ENCODE results near the gene ZNF76.
A peak's percentile ranks its signal among the peaks of the same experiment; 100 is the strongest.

Gene ZNF76

DNA sequence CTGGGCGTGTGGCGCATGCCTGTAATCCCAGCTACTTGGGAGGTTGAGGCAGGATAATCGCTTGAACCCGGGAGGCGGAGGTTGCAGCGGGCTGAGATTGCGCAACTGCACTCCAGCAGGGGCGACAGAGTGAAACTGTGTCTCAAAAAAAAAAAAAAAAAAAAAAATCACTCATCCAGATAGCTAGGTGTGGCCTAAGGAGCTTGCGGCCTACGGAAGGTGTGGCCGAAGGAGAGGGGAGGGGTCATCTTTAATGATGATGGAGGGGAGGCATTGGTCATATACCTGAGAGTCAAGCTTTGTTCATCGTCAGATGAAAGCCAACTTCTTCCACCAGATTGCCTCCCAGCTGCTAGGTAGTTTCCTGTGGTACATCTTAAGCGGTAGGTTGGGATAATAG lies 82.0 kb downstream of the ZNF76 start:
- DNase-seq = no peak

DNA sequence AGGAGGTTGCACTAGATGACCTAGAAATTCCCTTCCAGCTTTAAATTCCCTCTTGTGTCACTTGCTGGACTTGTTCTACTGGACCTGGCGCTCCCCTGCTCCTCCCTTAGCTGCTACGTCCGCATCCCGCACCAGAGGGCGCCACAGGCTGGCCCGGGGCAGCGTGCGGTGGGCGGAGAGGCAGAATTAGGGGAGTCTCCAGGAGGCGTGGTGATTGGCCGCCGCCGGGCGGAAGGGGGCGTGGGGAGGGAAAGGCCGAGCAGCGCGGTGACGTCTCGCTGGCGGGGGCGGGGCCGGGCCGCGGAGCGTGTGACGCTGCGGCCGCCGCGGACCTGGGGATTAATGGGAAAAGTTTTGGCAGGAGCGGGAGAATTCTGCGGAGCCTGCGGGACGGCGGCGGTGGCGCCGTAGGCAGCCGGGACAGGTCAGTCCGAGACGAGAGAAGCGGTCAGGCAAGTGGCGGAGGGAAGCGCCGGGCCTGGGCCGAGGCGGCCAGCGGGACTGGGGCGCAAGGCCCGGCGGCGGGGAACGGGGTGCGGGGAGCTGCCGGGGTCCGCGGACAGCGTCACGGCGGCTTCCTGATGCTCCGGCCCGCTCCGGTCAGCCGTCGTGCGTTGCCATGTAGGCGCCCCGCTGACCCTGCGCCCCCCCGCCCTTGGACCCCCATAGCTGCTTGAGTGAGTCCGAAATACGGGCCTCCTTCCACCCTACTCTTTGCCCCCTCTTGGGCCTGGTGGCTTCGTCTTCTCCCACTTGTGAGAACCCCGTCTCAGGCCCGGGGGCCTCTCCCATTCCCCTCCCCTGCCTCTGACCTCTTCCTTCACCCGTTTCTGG lies 82.9 kb downstream of the ZNF76 start, which contains the start of gene PPARD:
Gene PPARD, plus strand, starts transcription at position 301 of the 834 bp plus-strand sequence. CDS start 68,530 bp downstream, outside the sequence.
- DNase-seq = peak; percentile 83

DNA sequence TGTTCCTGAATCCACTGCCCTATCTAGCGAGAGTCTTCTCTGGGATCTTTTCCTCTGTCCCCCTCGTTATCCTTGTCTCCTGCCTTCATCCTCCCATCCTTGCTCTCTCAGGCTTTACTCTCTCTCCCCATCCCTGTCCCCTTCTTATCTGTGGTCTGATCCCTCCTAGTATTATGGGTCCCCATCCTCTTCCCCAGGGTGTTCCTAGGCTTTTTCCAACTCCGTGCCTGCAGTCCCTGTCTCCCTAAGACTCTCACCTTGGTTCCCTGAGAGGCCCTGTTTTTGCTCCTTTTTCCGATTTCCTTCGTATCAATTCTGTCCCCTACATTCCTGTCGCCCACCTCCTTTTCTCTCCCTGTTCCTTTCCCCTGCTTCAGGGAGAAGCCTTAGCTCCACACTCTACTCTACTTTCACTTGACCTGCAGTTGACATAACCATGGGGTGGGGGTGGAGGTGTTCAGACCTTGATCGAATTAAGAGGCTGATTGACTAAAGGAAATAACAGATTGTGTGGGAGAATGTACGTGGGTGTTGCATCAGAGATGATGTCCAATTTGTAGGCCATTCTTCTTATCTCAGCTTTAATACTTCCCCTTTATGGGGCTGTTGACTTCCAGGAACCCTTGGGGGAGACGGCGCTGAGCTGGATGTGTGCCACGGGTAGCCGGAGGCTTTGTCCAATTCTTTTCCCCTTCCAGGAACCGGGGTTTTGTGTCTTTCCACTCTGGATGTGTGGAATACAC lies 83.7 kb downstream of the ZNF76 start:
- DNase-seq = no peak

DNA sequence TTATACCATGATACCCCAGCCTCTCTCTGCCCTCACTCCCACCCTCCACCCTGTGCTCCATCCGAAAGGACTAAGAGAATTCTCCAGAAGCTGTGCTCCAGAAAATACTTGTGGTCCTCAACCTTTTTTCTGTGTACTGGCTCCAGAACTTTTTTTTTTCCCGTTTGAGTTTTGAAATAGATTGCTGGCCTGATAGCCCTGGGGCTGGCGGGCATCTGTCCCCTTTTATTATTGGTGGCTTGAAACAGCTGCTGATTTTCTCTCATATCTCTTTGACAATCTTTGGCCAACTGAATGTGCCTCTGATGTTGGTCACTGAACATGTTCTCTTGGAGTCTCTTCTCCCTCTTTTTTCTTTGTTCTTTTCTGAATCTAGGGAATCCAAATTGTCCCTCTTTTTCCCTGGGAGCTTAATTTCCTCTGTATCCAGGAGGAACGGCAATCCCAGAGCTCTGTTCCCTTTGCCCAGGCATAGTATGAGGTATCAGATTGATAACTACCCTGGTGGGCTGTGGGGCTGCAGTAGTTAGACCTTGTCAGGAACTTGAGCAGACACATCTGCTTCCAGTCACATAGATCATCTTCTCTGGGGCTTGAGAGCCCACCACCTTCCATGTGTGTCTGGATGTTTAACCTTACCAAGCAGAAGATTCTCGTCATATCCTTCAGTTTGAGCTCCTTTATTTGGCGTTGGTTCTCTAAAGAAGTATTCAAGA lies 84.5 kb downstream of the ZNF76 start:
- DNase-seq = no peak
